ENCODE data around the gene NLRP9. TPM values are rescaled to one million over a fixed set of nuclear protein-coding genes. Genes with fewer than 3 reads are reported as not detected.

Gene NLRP9
- total RNA-seq, 4 donors from 2014 or later: not detected

DNA sequence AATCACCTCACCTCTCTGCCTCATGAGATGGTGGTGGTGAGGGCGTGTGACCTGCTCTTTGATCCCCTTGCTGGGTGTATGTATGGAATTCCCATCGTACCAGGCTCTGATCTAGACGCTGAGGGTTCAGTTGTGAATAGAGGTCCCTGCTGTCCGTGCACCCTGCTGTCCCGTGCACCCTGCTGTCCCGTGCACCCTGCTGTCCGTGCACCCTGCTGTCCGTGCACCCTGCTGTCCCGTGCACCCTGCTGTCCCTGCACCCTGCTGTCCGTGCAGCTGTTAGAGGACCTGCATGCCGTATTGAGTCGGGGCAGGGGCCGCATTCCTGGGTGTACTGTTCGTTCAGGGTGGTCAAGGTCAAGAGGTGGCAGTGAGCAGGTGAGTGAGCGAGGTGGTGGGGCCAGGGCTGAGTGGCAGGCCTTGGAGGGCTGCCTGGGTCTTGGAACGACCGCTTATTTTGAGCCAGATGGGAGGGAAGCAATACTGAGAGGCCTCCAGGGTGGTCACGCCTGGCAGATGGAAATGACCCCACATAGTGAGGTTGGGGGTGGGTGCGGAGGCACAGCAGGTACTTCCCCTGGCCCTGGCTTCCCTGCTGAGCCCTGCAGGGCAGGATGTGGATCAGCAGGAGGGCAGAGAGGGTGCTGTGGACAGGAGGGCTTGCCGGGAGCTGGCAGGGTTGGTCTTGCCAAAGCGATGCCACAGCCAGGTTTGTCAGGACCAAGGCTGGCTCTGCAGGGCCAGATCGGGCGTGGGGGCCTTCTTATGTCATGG lies 67.7 kb downstream of the NLRP9 start:
- peak; percentile 83 to 89 for DNase-seq (ENCODE audit: low spot score in 2 of 2)
- Histone ChIP-seq H3K36me3 (peaks cover 72% of the 10 kb centered on the region), H3K9me3 (no peaks in the 10 kb centered on the region), H3K4me1 (peaks cover 26% of the 10 kb centered on the region), H3K27me3 (no peaks in the 10 kb centered on the region), H3K27ac (no peak overlapping the region), H3K4me3 (no peak overlapping the region)
- WGBS: 83% methylated on average over 19 of the region's 23 CpGs
- TF ChIP-seq, protein P1, sequence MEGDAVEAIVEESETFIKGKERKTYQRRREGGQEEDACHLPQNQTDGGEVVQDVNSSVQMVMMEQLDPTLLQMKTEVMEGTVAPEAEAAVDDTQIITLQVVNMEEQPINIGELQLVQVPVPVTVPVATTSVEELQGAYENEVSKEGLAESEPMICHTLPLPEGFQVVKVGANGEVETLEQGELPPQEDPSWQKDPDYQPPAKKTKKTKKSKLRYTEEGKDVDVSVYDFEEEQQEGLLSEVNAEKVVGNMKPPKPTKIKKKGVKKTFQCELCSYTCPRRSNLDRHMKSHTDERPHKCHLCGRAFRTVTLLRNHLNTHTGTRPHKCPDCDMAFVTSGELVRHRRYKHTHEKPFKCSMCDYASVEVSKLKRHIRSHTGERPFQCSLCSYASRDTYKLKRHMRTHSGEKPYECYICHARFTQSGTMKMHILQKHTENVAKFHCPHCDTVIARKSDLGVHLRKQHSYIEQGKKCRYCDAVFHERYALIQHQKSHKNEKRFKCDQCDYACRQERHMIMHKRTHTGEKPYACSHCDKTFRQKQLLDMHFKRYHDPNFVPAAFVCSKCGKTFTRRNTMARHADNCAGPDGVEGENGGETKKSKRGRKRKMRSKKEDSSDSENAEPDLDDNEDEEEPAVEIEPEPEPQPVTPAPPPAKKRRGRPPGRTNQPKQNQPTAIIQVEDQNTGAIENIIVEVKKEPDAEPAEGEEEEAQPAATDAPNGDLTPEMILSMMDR (IDR thresholded peaks at IDR 0.05): no peak
- TF ChIP-seq POLR2AphosphoS5 (IDR thresholded peaks at IDR 0.05) (no peak), POLR2A (IDR thresholded peaks at IDR 0.05) (no peak)

DNA sequence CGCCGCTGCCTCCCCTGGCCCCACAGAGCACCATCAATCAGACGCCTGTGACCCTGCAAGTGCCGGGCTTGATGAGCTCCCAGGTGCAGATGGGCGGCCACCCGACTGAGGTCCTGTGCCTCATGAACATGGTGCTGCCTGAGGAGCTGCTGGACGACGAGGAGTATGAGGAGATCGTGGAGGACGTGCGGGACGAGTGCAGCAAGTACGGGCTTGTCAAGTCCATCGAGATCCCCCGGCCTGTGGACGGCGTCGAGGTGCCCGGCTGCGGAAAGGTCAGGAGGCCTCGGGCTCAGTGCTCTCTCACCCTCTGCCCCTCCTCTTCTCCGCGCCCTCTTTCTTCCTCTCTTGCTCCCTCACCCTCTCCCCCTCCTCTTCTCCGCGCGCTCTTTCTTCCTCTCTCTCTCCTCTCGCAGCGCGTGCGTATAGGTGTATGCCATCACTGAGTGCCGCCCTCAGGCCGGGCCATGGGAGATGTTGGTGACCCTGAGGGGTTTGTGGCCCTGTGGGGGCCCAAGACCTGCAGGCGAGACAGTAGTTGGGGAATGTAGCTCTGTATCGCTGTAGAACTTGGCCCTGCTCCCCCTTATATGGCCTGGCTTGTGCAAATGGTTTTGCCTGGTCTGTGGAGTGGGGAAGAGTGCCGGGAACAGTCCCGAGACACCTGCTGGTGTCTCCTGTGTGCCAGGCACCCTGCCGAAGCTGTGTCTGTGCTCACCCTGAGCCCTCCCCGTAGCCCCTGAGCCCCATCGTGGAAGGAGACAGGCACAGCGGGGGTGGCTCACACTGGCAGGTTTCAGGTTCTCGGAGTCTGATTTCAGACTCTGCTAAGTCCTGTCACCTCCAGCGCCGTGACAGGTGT lies 68.6 kb downstream of the NLRP9 start:
- TF ChIP-seq, protein P1 (IDR thresholded peaks at IDR 0.05): no peak
- TF ChIP-seq POLR2AphosphoS5 (IDR thresholded peaks at IDR 0.05) (no peak), EP300 (IDR thresholded peaks at IDR 0.05) (no peak), POLR2A (IDR thresholded peaks at IDR 0.05) (no peak)
- DNase-seq (ENCODE audit: low spot score in 2 of 2): no peak
- Histone ChIP-seq H3K4me3 (no peak overlapping the region), H3K27me3 (no peaks in the 10 kb centered on the region), H3K36me3 (peaks cover 79% of the 10 kb centered on the region), H3K27ac (no peak overlapping the region), H3K4me1 (peaks cover 25% of the 10 kb centered on the region), H3K9me3 (no peaks in the 10 kb centered on the region)
- WGBS: 84% methylated on average over 33 of the region's 43 CpGs

DNA sequence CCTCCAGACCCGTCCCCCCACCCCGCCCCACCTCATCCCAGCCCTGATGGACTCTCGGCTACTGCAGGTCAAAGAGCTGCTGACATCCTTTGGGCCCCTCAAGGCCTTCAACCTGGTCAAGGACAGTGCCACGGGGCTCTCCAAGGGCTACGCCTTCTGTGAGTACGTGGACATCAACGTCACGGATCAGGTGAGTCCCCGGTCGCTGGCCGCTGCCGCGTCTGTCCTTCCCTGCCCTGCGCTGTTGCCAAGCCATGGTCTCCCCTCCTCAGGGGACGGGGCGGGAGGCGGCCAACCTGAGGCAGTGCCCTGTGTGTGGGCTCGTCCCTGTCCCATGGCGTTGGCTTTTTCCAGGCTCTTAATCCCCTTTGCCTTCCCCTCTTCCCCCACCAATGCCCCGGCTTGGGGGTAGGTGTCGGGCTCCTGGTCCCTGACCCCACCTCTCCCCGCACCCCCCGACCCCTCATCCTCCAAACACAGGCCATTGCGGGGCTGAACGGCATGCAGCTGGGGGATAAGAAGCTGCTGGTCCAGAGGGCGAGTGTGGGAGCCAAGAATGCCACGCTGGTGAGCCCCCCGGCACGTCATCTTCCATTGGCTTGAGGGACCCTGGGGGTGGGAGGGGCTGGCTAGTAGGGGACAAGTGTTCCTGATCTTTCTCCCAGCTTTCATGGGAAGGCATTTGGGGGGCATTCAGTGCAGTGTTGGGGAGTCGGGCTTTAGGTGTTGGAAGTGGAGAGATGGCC lies 69.4 kb downstream of the NLRP9 start:
- Histone ChIP-seq H3K4me1 (peaks cover 16% of the 10 kb centered on the region), H3K27me3 (no peaks in the 10 kb centered on the region), H3K27ac (no peak overlapping the region), H3K9me3 (no peaks in the 10 kb centered on the region), H3K36me3 (peaks cover 84% of the 10 kb centered on the region), H3K4me3 (no peak overlapping the region)
- DNase-seq (ENCODE audit: low spot score in 2 of 2): no peak
- TF ChIP-seq POLR2A (IDR thresholded peaks at IDR 0.05) (no peak), POLR2AphosphoS5 (IDR thresholded peaks at IDR 0.05) (no peak), EP300 (IDR thresholded peaks at IDR 0.05) (no peak)
- TF ChIP-seq, protein P1 (IDR thresholded peaks at IDR 0.05): no peak
- 85% methylated on average over 29 of the region's 30 CpGs for WGBS

DNA sequence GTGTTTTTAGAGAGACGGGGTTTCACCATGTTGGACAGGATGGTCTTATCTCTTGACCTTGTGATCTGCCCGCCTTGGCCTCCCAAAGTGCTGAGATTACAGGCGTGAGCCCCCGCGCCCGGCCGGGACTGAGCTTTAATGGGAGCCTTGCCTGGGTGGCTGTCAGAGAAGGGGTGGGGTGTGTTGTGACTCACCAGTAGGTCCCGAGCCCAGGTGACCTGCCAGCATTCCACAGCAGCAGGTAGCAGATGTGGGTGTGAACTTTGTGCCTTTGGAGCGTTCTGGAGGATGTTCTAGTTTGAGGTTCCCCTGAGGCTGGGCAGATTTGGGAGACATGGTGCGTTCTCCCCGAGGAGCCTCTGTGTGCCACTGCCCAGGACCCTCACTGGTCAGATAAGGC lies 70.2 kb downstream of the NLRP9 start:
- no peak for DNase-seq (ENCODE audit: low spot score in 2 of 2)
- H3K4me1 ChIP-seq: peaks cover 13% of the 10 kb centered on the region
- no peak for TF ChIP-seq POLR2AphosphoS5 (IDR thresholded peaks at IDR 0.05)
- H3K27me3 ChIP-seq: no peaks in the 10 kb centered on the region
- 52% methylated on average over 9 of the region's 11 CpGs for WGBS
- no peaks in the 10 kb centered on the region for H3K9me3 ChIP-seq
- H3K36me3 ChIP-seq: peaks cover 87% of the 10 kb centered on the region
- no peak overlapping the region for H3K4me3 ChIP-seq
- no peak overlapping the region for H3K27ac ChIP-seq

DNA sequence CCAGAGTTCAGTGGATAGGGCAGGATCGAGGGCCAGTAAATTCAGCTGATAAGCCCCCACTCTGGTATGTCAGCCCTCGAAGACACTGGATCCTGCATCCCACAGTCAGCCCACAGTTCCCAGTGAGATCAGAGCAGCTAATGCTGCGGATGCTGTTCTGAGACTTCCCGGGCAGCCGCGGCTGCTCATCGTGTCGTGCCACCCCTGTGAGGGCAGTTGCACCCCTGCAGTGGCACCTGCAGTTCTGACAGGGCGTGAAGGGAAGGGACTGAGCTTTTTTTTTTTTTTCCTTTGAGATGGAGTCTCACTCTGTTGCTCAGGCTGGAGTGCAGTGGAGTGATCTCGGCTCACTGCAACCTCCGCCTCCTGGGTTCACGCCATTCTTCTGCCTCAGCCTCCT lies 70.7 kb downstream of the NLRP9 start:
- TF ChIP-seq POLR2AphosphoS5 (IDR thresholded peaks at IDR 0.05): no peak
- TF ChIP-seq, protein P1 (IDR thresholded peaks at IDR 0.05): no peak
- TF ChIP-seq EP300 (IDR thresholded peaks at IDR 0.05): no peak
- no peak for TF ChIP-seq POLR2A (IDR thresholded peaks at IDR 0.05)
- peaks cover 13% of the 10 kb centered on the region for H3K4me1 ChIP-seq
- H3K9me3 ChIP-seq: no peaks in the 10 kb centered on the region
- DNase-seq (ENCODE audit: low spot score in 2 of 2): no peak
- no peak overlapping the region for H3K27ac ChIP-seq
- H3K4me3 ChIP-seq: no peak overlapping the region
- WGBS: 89% methylated on average over 7 of the region's 12 CpGs
- H3K36me3 ChIP-seq: peaks cover 87% of the 10 kb centered on the region
- no peaks in the 10 kb centered on the region for H3K27me3 ChIP-seq

Measured in suprapubic skin (tissue), 4 donors.